Measurements from ENCODE around the gene RAB6D. TPM values are rescaled to one million over a fixed set of nuclear protein-coding genes. Genes with fewer than 3 reads are reported as not detected.
"Not testable (repeated sequence)": the region's sequence is repeated elsewhere in the genome, so short reads cannot be mapped to it uniquely, and the experiment has no call there.

The RAB6D gene
- total RNA-seq, 1 donor from 2014 or later: not detected

- H3K27me3 Mint-ChIP-seq: peaks cover 35% of the 10 kb centered on the region
Measured at GRCh38 chr2:131404753-131405152, 40.8 kb upstream of the RAB6D start.

GRCh38 chr2:131402320-131403039, 38.5 kb upstream of the RAB6D start:
- CTCF ChIA-PET: no interaction called here
- H3K9me3 Mint-ChIP-seq: no peaks in the 10 kb centered on the region

More at GRCh38 chr2:131404753-131405152, 40.8 kb upstream of the RAB6D start:
- H3K27ac Mint-ChIP-seq: no peak overlapping the region
- H3K36me3 Mint-ChIP-seq (ENCODE audit: low read depth): no peaks in the 10 kb centered on the region
- intact Hi-C loops (cut with micrococcal nuclease): no loop called here
- DNase-seq (no peak), ATAC-seq (ENCODE audit: low read depth) (no peak)
- no peaks in the 10 kb centered on the region for H3K4me1 Mint-ChIP-seq
- TF ChIP-seq CTCF (IDR thresholded peaks at IDR 0.05): no peak
- no peaks in the 10 kb centered on the region for H3K9me3 Mint-ChIP-seq
- ChIA-PET POLR2A (no interaction called here), CTCF (no interaction called here)
- H3K4me3 Mint-ChIP-seq: no peak overlapping the region

GRCh38 chr2:131400849-131401248, 36.9 kb upstream of the RAB6D start:
- H3K27me3 Mint-ChIP-seq: peaks cover 19% of the 10 kb centered on the region
- POLR2A ChIA-PET: no interaction called here
- no peaks in the 10 kb centered on the region for H3K4me1 Mint-ChIP-seq
- DNase-seq (no peak), ATAC-seq (ENCODE audit: low read depth) (no peak)
- no peak overlapping the region for H3K27ac Mint-ChIP-seq
- H3K4me3 Mint-ChIP-seq: no peak overlapping the region
- no peak for TF ChIP-seq CTCF (IDR thresholded peaks at IDR 0.05)
- CTCF ChIA-PET: no interaction called here
- intact Hi-C loops (cut with micrococcal nuclease): no loop called here
- no peaks in the 10 kb centered on the region for H3K36me3 Mint-ChIP-seq (ENCODE audit: low read depth)
- no peaks in the 10 kb centered on the region for H3K9me3 Mint-ChIP-seq

More at GRCh38 chr2:131402320-131403039, 38.5 kb upstream of the RAB6D start:
- POLR2A ChIA-PET: no interaction called here
- Mint-ChIP-seq H3K36me3 (ENCODE audit: low read depth) (no peaks in the 10 kb centered on the region), H3K27ac (no peak overlapping the region), H3K27me3 (peaks cover 19% of the 10 kb centered on the region), H3K4me1 (no peaks in the 10 kb centered on the region), H3K4me3 (no peak overlapping the region)
- ATAC-seq (ENCODE audit: low read depth) (no peak), DNase-seq (no peak)
- intact Hi-C loops (cut with micrococcal nuclease): no loop called here
- no peak for TF ChIP-seq CTCF (IDR thresholded peaks at IDR 0.05)

GRCh38 chr2:131400441-131400840, 36.5 kb upstream of the RAB6D start:
- ATAC-seq (ENCODE audit: low read depth); H3K9me3 Mint-ChIP-seq; H3K4me3 Mint-ChIP-seq; intact Hi-C loops (cut with micrococcal nuclease); H3K36me3 Mint-ChIP-seq (ENCODE audit: low read depth); DNase-seq; H3K27ac Mint-ChIP-seq; POLR2A ChIA-PET; H3K4me1 Mint-ChIP-seq; CTCF ChIA-PET: not testable (repeated sequence)
- H3K27me3 Mint-ChIP-seq: peaks cover 19% of the 10 kb centered on the region

GRCh38 chr2:131396209-131396608, 32.2 kb upstream of the RAB6D start:
- H3K9me3 Mint-ChIP-seq; ATAC-seq (ENCODE audit: low read depth); DNase-seq; H3K4me1 Mint-ChIP-seq; intact Hi-C loops (cut with micrococcal nuclease); CTCF ChIA-PET; H3K27ac Mint-ChIP-seq; H3K4me3 Mint-ChIP-seq; H3K36me3 Mint-ChIP-seq (ENCODE audit: low read depth); POLR2A ChIA-PET: not testable (repeated sequence)
- H3K27me3 Mint-ChIP-seq: peaks cover 11% of the 10 kb centered on the region

- H3K36me3 Mint-ChIP-seq (ENCODE audit: low read depth); intact Hi-C loops (cut with micrococcal nuclease); ATAC-seq (ENCODE audit: low read depth); CTCF ChIA-PET; DNase-seq; H3K4me3 Mint-ChIP-seq; H3K4me1 Mint-ChIP-seq; H3K27me3 Mint-ChIP-seq; POLR2A ChIA-PET; H3K9me3 Mint-ChIP-seq; H3K27ac Mint-ChIP-seq: not testable (repeated sequence)
Measured at GRCh38 chr2:131395024-131395645, 31.2 kb upstream of the RAB6D start.
